NCI-H526 treated with DMSO at 0.1 percent for 48 hours (cell line): ENCODE data around the gene EVX2.

Experiments used
- DNase-seq: peaks from one replicate; lab custom pipeline; 2025; lab: John Stamatoyannopoulos, UW

Gene EVX2

GRCh38 chr2:176082824-176083751 lies 674 bp downstream of the EVX2 start:
- DNase-seq = no peak

DNA sequence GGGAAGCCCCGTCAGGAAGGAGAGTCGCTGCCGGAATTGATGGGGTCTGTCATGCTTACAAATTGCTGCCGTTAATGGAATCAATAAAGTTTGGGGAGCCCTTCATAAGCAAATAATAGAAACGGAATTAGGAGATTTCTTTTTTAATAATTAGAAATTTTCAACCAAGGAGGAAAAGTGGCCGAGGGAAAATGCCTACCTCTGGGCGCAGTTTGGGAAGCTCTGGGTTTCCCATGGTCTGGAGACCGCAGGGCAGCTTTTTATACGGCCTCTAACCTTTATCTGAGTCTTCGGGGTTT lies 1.3 kb downstream of the EVX2 start:
- no peak for DNase-seq

DNA sequence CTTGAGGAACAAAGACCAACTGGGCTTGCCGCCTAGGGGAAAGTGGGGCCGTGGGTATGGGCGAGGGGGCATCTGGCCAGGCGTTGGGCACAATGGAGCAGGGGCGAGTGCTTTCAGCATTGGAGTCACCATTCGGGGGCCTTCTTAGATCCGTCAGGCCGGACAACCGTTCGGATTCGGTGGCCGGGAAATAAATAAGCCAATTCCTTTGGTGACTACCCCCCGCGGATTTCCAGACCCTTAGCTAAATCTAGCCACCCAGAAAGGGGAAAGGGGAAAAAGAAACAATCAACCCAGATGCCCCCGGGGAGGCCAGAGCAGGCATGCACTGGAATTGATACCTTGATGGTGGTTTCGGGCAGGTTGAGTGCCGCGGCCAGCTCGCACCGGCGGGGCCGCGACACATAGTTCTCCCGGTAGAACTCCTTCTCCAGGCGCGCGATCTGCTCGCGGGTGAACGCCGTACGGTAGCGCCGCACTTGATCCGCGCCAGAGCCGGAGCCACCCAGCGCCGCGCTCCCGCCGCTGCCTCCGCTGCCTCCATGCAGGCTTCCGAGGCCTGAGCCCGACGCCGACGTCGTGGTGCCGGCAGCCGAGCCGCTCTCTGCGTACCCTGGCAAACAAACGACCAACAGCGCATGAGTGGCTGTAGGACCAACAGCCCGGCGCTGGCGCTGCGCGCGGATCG lies 1.8 kb downstream of the EVX2 start:
- no peak for DNase-seq

DNA sequence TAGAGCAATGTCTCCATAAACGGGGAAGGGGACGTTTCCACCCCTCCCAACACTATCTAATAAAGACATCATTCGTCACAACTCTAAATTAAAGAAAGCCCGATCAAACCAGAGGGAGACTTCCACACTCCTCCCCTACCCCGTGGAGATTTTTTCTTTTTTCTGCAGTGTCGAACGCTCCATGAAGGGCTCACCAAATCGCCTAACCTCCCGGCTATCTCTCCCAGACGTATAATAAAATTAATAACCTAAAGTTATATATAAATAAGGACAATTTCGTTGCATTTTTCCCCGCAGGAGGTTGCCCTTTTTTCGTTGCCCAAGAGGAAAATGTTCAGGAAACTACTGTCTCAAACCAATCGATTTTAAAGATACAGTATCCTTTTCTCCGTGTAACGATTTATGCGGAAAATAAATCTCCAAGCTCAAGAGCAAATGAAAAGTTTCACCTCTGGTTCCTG lies 2.4 kb downstream of the EVX2 start:
- no peak for DNase-seq

DNA sequence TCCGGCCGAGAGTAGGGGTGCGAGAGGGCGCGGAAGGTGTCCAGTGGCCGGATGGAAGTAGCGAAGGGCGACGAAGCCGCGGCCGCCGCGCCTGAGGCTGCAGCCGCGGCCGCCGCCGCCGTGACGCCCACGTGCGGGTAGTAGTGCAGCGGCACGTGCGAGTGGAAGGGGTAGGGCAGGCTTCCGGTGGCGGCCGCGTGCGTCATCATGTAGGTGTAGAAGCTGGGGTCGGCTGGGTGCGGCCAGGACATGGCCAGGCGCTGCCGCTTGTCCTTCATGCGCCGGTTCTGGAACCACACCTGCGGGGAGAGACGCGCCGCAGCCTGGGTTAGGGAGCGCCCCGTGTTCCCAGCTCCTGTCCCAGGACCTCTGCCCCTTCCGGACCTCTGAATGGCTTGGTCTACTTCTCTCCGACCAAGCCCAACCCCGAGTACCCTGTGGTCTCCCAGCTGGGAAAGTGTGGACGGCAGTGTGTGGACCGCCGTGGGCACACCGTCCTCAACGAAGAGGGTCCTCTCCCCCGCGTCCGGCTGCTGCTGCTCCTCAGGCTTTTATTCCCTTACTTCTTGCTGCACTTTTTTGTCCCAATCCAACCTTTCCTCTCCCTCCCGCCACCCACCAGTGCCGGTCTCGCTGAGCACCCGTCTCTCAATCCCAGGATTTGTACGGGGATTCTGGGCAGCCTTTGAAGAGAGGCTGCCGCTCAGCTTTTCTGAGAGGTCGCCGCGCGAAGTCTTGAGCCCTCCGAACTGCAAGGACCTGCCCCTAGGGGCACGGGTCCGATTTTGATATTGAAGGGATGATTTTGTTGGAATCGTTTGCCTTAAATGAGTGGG lies 3.0 kb downstream of the EVX2 start:
- DNase-seq = no peak

DNA sequence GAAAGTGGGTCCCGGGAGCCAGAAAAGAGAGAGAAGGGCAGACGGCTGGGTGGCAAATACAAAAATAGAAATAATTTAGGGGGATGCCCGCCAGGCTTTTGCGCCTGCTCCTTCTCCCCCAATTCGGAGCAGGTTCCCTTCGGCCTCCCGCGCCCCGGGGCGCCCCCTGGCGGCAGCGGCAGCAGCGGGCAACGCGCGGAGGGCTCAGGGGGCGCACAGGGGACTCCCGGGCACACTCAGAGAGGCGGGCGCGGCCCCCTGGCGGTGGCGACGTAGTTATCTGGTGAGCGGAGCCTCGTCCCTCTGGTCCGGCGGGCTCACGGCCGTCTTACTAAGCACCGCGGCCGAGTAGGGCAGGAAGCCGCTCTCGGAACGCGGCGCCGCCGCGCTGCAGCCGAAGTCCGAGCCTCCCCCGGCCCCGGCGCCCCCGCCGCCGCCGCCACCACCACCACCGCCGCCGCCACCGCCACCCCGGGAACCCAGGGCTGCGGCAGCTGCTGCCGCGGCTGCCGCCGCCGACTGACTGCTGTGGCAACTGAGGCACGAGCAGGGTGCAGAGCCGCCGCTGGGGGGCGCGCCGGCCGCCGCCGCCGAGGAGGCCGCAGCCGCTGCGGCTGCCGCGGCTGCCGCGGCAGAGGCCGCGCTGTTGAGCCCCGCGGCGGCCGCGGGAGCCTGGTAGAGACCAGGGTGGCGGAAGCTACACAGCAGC lies 3.8 kb downstream of the EVX2 start:
- DNase-seq = peak; percentile 70

DNA sequence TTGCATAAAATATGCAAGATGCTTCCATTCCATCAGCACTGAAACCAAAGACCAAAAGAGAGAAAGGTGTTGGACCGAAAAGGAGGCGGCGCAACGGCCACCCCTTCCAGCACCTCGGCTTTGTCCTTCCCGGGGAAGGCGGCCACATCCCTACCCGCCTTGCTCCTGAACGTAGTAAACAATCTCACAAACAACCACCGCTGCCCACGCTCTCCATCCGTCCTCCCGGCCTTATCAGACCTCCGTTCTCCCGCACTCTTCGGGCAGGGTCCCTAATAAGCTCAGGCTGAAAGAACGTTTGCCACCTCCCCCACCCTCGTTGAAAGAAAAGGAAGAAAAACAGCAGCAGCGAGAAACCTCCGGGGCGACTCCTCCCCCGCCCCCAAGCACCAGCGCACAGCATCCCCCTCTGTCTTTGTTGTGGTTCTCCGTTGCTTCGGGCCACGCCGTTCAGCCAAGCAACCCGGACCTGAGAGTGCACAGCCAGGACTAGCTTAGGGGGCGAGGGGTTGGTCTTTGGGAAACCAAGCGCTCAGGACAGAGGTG lies 4.4 kb downstream of the EVX2 start:
- peak; percentile 43 for DNase-seq

- peak; percentile 38 for DNase-seq
These were observed 5.0 kb downstream of the EVX2 start for GRCh38 chr2:176078541-176079284.

GRCh38 chr2:176076796-176077195 lies 7.0 kb downstream of the EVX2 start:
- no peak for DNase-seq

DNA sequence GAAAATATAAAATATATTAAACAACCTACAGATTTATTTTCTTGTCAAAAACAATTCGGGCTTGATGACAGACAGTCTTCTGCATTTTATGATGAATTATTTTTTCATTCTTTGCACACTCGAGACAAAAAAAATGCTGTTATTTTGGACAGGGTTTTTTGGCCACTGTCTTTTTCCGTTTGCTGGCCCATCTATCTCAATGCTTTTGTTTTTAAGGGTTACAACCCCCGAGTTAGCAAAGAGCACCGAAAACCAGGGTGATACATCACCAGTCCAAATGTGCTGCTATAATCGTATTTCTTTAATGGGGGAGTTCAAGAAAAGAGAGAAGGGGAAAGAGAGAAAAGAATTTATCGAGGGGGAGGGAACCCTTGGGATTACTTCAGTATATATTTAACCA lies 7.7 kb downstream of the EVX2 start:
- no peak for DNase-seq

GRCh38 chr2:176075481-176075880 lies 8.3 kb downstream of the EVX2 start:
- DNase-seq = no peak

DNA sequence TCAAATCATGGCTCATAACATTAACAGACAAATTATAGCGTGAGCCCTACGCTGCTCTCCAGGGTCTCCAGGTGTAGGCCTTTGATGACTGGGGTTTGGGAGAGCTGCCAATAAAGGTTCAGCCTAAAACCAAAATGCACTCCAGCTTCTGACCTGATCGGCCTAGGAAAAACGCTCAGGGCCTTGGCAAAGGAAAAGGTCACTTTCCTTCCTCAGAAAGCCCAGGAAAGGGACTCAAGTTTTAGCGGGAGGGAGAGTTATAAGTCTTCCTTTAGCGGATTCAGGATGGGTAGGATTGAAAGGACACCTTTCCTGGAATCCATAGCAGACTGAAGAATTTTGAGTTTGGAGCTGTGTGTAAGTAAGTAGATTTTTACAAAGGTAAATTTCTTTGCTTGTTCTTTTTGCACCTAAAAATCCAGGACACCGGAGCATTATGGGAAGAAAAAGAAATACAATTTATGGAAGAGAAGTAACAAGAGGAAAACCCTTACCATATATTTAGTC lies 8.8 kb downstream of the EVX2 start:
- DNase-seq = no peak

DNA sequence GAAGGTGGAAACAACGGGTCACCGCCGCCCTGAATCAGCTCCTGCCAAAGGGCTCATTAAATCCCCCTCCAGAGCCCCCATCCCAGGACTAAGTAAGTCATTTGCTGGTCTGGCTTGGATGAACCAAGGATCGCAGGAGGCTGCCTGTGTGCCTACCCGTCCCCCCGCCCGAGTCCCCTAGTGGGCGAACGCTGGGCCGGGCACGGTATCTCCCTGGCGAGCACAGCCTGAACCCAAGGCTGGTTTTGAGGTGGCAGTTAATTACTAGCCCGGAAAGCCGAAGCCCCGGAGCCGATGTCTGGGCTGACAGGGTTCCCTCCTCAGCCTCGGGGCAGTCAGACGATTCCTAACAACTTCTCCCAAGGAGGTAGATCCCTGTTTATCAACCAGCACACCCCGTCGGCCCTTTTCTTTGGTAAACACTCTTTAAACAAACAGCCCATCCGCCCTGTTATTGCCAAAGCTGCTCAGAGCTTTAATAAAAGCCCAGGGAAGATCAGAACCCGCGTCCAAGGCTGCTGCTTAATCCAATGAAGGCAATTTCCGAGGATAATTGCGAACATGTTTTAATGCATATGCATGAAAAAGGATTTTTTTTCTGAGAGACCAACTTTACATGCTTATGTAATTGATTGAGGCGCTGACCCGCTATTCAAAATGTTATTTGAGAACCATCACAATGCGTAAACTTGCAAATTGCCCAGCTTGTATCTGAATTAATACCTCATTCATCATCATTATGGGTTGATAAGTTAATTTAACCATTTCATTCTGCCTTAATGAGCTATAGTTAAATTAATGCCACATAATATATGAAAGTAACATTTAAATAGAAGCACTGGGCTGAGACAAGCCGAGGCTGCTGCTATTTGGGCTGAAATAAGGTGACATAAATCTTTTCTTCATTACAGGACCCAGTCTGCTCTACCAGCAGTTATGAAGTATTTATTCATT lies 10.5 kb downstream of the EVX2 start:
- DNase-seq = peak; percentile 36

GRCh38 chr2:176072292-176072669 lies 11.5 kb downstream of the EVX2 start:
- DNase-seq = no peak

GRCh38 chr2:176071330-176072291 lies 12.2 kb downstream of the EVX2 start:
- DNase-seq = no peak

GRCh38 chr2:176068419-176068832 lies 15.3 kb downstream of the EVX2 start:
- DNase-seq = no peak

- no peak for DNase-seq
These were observed 16.0 kb downstream of the EVX2 start for GRCh38 chr2:176067589-176068418.
